Stimulated activated naive CD8-positive, alpha-beta T cell treated with anti-CD3 and anti-CD28 coated beads, Interleukin-15, amount 100 ng/mL, for 72 hours (primary cell): ENCODE results near the gene SH3RF2.
"Not testable (repeated sequence)": the region's sequence is repeated elsewhere in the genome, so short reads cannot be mapped to it uniquely, and the experiment has no call there.

Experiments
- ATAC-seq: fragments of 150-1000 bp; cut with Tn5 transposase; 2 replicates; pipeline ENCODE4 v1.10.0; 2021; ENCODE audit warnings: mild to moderate bottlenecking, moderate library complexity
- DNase-seq, 2 donors: peaks; one replicate each; pipeline ENCODE4 v3.0.0; 2021 to 2022
- H3K27ac Mint-ChIP-seq, 2 donors: one replicate each; pipeline ENCODE4 v1.8.0; 2022; ENCODE audit warnings: mild to moderate bottlenecking in 2 of 2, mixed read lengths in 2 of 2, moderate library complexity in 2 of 2
- H3K27me3 Mint-ChIP-seq: one replicate; pipeline ENCODE4 v1.8.0; 2022; ENCODE audit warnings: mixed read lengths
- H3K4me1 Mint-ChIP-seq: one replicate; pipeline ENCODE4 v1.8.0; 2022; ENCODE audit warnings: mild to moderate bottlenecking, mixed read lengths
- H3K4me3 Mint-ChIP-seq, 2 donors: one replicate each; pipeline ENCODE4 v1.8.0; 2022; ENCODE audit warnings: mild to moderate bottlenecking in 2 of 2, mixed read lengths in 2 of 2, moderate library complexity in 1 of 2
- H3K9me3 Mint-ChIP-seq, 2 donors: one replicate each; pipeline ENCODE4 v1.8.0; 2022; ENCODE audit warnings: mixed read lengths in 2 of 2

Gene SH3RF2

GRCh38 chr5:145978171-145978570 lies 41.8 kb downstream of the SH3RF2 start:
- peaks cover 19% of the 10 kb centered on the region for H3K27me3 Mint-ChIP-seq
- ATAC-seq (no peak), DNase-seq (no peak)
- peaks cover 14% of the 10 kb centered on the region in 2 donors for H3K9me3 Mint-ChIP-seq
- H3K4me3 Mint-ChIP-seq: no peak overlapping the region
- peak overlapping the region in 1 of 2 donors; percentile 57 for H3K27ac Mint-ChIP-seq
- H3K4me1 Mint-ChIP-seq: no peaks in the 10 kb centered on the region

GRCh38 chr5:145978708-145979107 lies 42.3 kb downstream of the SH3RF2 start:
- no peak for ATAC-seq
- Mint-ChIP-seq H3K27me3 (peaks cover 14% of the 10 kb centered on the region), H3K9me3 (peaks cover 9 to 10% of the 10 kb centered on the region in 2 donors), H3K4me3 (no peak overlapping the region), H3K4me1 (no peaks in the 10 kb centered on the region), H3K27ac (no peak overlapping the region)
- no peak for DNase-seq

GRCh38 chr5:145979270-145980223 lies 43.2 kb downstream of the SH3RF2 start:
- Mint-ChIP-seq H3K4me1 (no peaks in the 10 kb centered on the region), H3K4me3 (no peak overlapping the region), H3K27me3 (peaks cover 10% of the 10 kb centered on the region), H3K9me3 (peaks cover under 1 to 2% of the 10 kb centered on the region in 2 donors), H3K27ac (no peak overlapping the region)
- DNase-seq: no peak
- ATAC-seq: no peak

- DNase-seq: no peak
- Mint-ChIP-seq H3K4me1 (no peaks in the 10 kb centered on the region), H3K9me3 (no peaks in the 10 kb centered on the region), H3K4me3 (no peak overlapping the region), H3K27ac (no peak overlapping the region), H3K27me3 (peaks cover 10% of the 10 kb centered on the region)
- no peak for ATAC-seq
Measured at GRCh38 chr5:145980259-145980658, 43.9 kb downstream of the SH3RF2 start.

GRCh38 chr5:145980718-145981117 lies 44.3 kb downstream of the SH3RF2 start:
- DNase-seq (no peak), ATAC-seq (no peak)
- Mint-ChIP-seq H3K27me3 (peaks cover 10% of the 10 kb centered on the region), H3K27ac (no peak overlapping the region), H3K4me1 (no peaks in the 10 kb centered on the region), H3K9me3 (no peaks in the 10 kb centered on the region), H3K4me3 (no peak overlapping the region)

GRCh38 chr5:145981589-145982571 lies 45.5 kb downstream of the SH3RF2 start:
- H3K4me3 Mint-ChIP-seq: no peak overlapping the region
- no peak for ATAC-seq
- DNase-seq: no peak

GRCh38 chr5:145982572-145983318 lies 46.4 kb downstream of the SH3RF2 start:
- DNase-seq (no peak), ATAC-seq (no peak)
- Mint-ChIP-seq H3K27ac (no peak overlapping the region), H3K27me3 (peaks cover 23% of the 10 kb centered on the region), H3K4me3 (no peak overlapping the region), H3K4me1 (no peaks in the 10 kb centered on the region), H3K9me3 (no peaks in the 10 kb centered on the region)

More at GRCh38 chr5:145981589-145982571, 45.5 kb downstream of the SH3RF2 start:
- Mint-ChIP-seq H3K27me3 (peaks cover 16% of the 10 kb centered on the region), H3K27ac (no peak overlapping the region), H3K9me3 (no peaks in the 10 kb centered on the region), H3K4me1 (no peaks in the 10 kb centered on the region)

GRCh38 chr5:145983446-145983845 lies 47.1 kb downstream of the SH3RF2 start:
- Mint-ChIP-seq H3K27ac (no peak overlapping the region), H3K4me3 (no peak overlapping the region), H3K27me3 (peaks cover 23% of the 10 kb centered on the region), H3K4me1 (no peaks in the 10 kb centered on the region), H3K9me3 (no peaks in the 10 kb centered on the region)
- ATAC-seq (no peak), DNase-seq (no peak)

- H3K27me3 Mint-ChIP-seq: peaks cover 23% of the 10 kb centered on the region
- H3K9me3 Mint-ChIP-seq: no peaks in the 10 kb centered on the region
- DNase-seq: no peak
- no peaks in the 10 kb centered on the region for H3K4me1 Mint-ChIP-seq
- no peak overlapping the region for H3K27ac Mint-ChIP-seq
- no peak overlapping the region for H3K4me3 Mint-ChIP-seq
- ATAC-seq: no peak
Measured at GRCh38 chr5:145984072-145984471, 47.7 kb downstream of the SH3RF2 start.

- H3K4me1 Mint-ChIP-seq: no peaks in the 10 kb centered on the region
- DNase-seq (no peak), ATAC-seq (no peak)
- H3K27ac Mint-ChIP-seq: no peak overlapping the region
- H3K27me3 Mint-ChIP-seq: peaks cover 23% of the 10 kb centered on the region
- H3K4me3 Mint-ChIP-seq: no peak overlapping the region
- peaks cover 5 to 8% of the 10 kb centered on the region in 2 donors for H3K9me3 Mint-ChIP-seq
Measured at GRCh38 chr5:145987856-145988255, 51.5 kb downstream of the SH3RF2 start.

- Mint-ChIP-seq H3K27ac (no peak overlapping the region), H3K4me3 (no peak overlapping the region), H3K27me3 (peaks cover 21% of the 10 kb centered on the region), H3K4me1 (no peaks in the 10 kb centered on the region), H3K9me3 (peaks cover 8 to 16% of the 10 kb centered on the region in 2 donors)
- ATAC-seq: no peak
- no peak for DNase-seq
Measured at GRCh38 chr5:145988993-145989392, 52.6 kb downstream of the SH3RF2 start.

- peaks cover 13 to 20% of the 10 kb centered on the region in 2 donors for H3K9me3 Mint-ChIP-seq
- H3K27me3 Mint-ChIP-seq: peaks cover 21% of the 10 kb centered on the region
- no peak for DNase-seq
- no peak for ATAC-seq
- H3K4me1 Mint-ChIP-seq: no peaks in the 10 kb centered on the region
- no peak overlapping the region for H3K4me3 Mint-ChIP-seq
- H3K27ac Mint-ChIP-seq: no peak overlapping the region
Measured at GRCh38 chr5:145989428-145989827, 53.0 kb downstream of the SH3RF2 start.

- peaks cover 21% of the 10 kb centered on the region for H3K27me3 Mint-ChIP-seq
- H3K27ac Mint-ChIP-seq: no peak overlapping the region
- no peaks in the 10 kb centered on the region for H3K4me1 Mint-ChIP-seq
- peaks cover 13 to 22% of the 10 kb centered on the region in 2 donors for H3K9me3 Mint-ChIP-seq
- no peak overlapping the region for H3K4me3 Mint-ChIP-seq
- DNase-seq (no peak), ATAC-seq (no peak)
Measured at GRCh38 chr5:145990170-145990569, 53.8 kb downstream of the SH3RF2 start.

GRCh38 chr5:145991044-145991575 lies 54.7 kb downstream of the SH3RF2 start:
- Mint-ChIP-seq H3K27ac (no peak overlapping the region), H3K4me1 (no peaks in the 10 kb centered on the region), H3K4me3 (no peak overlapping the region), H3K27me3 (peaks cover 21% of the 10 kb centered on the region), H3K9me3 (peaks cover 13 to 22% of the 10 kb centered on the region in 2 donors)
- no peak for DNase-seq
- ATAC-seq: no peak

GRCh38 chr5:145993538-145993937 lies 57.2 kb downstream of the SH3RF2 start:
- peaks cover 13 to 22% of the 10 kb centered on the region in 2 donors for H3K9me3 Mint-ChIP-seq
- H3K27ac Mint-ChIP-seq, ATAC-seq, H3K27me3 Mint-ChIP-seq, H3K4me3 Mint-ChIP-seq, DNase-seq, H3K4me1 Mint-ChIP-seq: not testable (repeated sequence)
